ENCODE measurements around the gene SETD1B. TPM values are rescaled to one million over a fixed set of nuclear protein-coding genes. Genes with fewer than 3 reads are reported as not detected.

The SETD1B gene
- total and polyA plus RNA-seq, 2 experiments from 2014 or later: 2.0 to 2.7 TPM

DNA sequence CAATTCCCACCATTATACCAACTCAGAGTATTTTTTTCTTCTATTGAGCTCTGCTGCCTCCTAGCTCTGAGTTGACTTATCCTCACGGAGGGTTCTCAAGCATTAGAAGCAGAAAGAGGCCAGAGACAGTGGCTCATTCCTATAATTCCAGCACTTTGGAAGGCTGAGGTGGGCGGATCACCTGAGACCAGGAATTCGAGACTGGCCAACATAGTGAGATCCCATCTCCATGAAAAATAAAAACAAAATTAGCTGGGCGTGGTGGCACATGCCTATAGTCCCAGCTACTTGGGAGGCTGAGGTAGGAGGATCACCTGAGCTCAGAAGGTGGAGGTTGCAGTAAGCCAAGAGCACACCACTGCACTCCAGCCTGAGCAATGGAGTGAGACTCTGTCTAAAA lies 33.9 kb downstream of the SETD1B start:
- H3K4me3 ChIP-seq: no peak overlapping the region
- no peaks in the 10 kb centered on the region for H4K20me1 ChIP-seq (ENCODE audit: insufficient read depth)
- H3K4me2 ChIP-seq (ENCODE audit: unreplicated experiment): no peak overlapping the region
- no peak overlapping the region for H3K9ac ChIP-seq
- H3K9me3 ChIP-seq (ENCODE audit: low read depth): no peaks in the 10 kb centered on the region
- H2AFZ ChIP-seq: no peak overlapping the region
- H3F3A ChIP-seq (ENCODE audit: insufficient read depth): peaks cover 14% of the 10 kb centered on the region
- peak; percentile 27 for DNase-seq
- H3K36me3 ChIP-seq (ENCODE audit: low read depth): no peaks in the 10 kb centered on the region
- 77 to 79% methylated on average over 4 of the region's 4 CpGs for WGBS, 2 experiments (ENCODE audit: low coverage in 1 of 2, low lambda C conversion rate in 2 of 2, missing lambda C conversion rate in 2 of 2)
- H3K79me2 ChIP-seq (ENCODE audit: insufficient read depth): no peaks in the 10 kb centered on the region
- TF ChIP-seq EZH2phosphoT487 (IDR thresholded peaks at IDR 0.05; ENCODE audit: insufficient read depth, low read depth): no peak
- TF ChIP-seq EZH2 (IDR thresholded peaks at IDR 0.05; ENCODE audit: insufficient read depth, poor library complexity, severe bottlenecking): no peak
- no peak overlapping the region for H3K27ac ChIP-seq
- H3K27me3 ChIP-seq (replicated peaks; ENCODE audit: insufficient read depth): no peaks in the 10 kb centered on the region
- no peaks in the 10 kb centered on the region for H3K9me2 ChIP-seq (ENCODE audit: insufficient read depth)
- in situ Hi-C loops (cut with MboI): no loop called here
- H3K4me1 ChIP-seq (ENCODE audit: insufficient read depth): no peaks in the 10 kb centered on the region

GRCh38 chr12:121838126-121838525 lies 34.3 kb downstream of the SETD1B start:
- Histone ChIP-seq H3K4me1 (ENCODE audit: insufficient read depth) (no peaks in the 10 kb centered on the region), H3K36me3 (ENCODE audit: low read depth) (no peaks in the 10 kb centered on the region), H3K9me3 (ENCODE audit: low read depth) (no peaks in the 10 kb centered on the region), H3K27ac (no peak overlapping the region), H3K79me2 (ENCODE audit: insufficient read depth) (no peaks in the 10 kb centered on the region), H3K9ac (no peak overlapping the region), H3K4me3 (no peak overlapping the region), H3K9me2 (ENCODE audit: insufficient read depth) (no peaks in the 10 kb centered on the region), H2AFZ (no peak overlapping the region), H4K20me1 (ENCODE audit: insufficient read depth) (no peaks in the 10 kb centered on the region), H3K27me3 (replicated peaks; ENCODE audit: insufficient read depth) (no peaks in the 10 kb centered on the region), H3F3A (ENCODE audit: insufficient read depth) (peaks cover 9% of the 10 kb centered on the region), H3K4me2 (ENCODE audit: unreplicated experiment) (no peak overlapping the region)
- WGBS, 2 experiments (ENCODE audit: low coverage in 1 of 2, low lambda C conversion rate in 2 of 2, missing lambda C conversion rate in 2 of 2): 86 to 89% methylated on average over 5 of the region's 5 CpGs
- in situ Hi-C loops (cut with MboI): no loop called here
- DNase-seq: no peak
- TF ChIP-seq EZH2 (IDR thresholded peaks at IDR 0.05; ENCODE audit: insufficient read depth, poor library complexity, severe bottlenecking) (no peak), EZH2phosphoT487 (IDR thresholded peaks at IDR 0.05; ENCODE audit: insufficient read depth, low read depth) (no peak)

- Histone ChIP-seq H3K9me3 (ENCODE audit: low read depth) (no peaks in the 10 kb centered on the region), H3K9me2 (ENCODE audit: insufficient read depth) (no peaks in the 10 kb centered on the region), H3K36me3 (ENCODE audit: low read depth) (no peaks in the 10 kb centered on the region), H3K9ac (peak overlapping the region; percentile 60), H3K27me3 (replicated peaks; ENCODE audit: insufficient read depth) (no peaks in the 10 kb centered on the region), H3K4me1 (ENCODE audit: insufficient read depth) (no peaks in the 10 kb centered on the region), H3K27ac (no peak overlapping the region), H2AFZ (peak overlapping the region; percentile 93), H3K4me3 (peak overlapping the region; percentile 79), H4K20me1 (ENCODE audit: insufficient read depth) (no peaks in the 10 kb centered on the region), H3K4me2 (ENCODE audit: unreplicated experiment) (peak overlapping the region; percentile 79), H3F3A (ENCODE audit: insufficient read depth) (no peaks in the 10 kb centered on the region; the same call in 1 of the 2 replicates), H3K79me2 (ENCODE audit: insufficient read depth) (no peaks in the 10 kb centered on the region)
- in situ Hi-C loops (cut with MboI): no loop called here
- no peak for TF ChIP-seq EZH2phosphoT487 (IDR thresholded peaks at IDR 0.05; ENCODE audit: insufficient read depth, low read depth)
- TF ChIP-seq EZH2 (IDR thresholded peaks at IDR 0.05; ENCODE audit: insufficient read depth, poor library complexity, severe bottlenecking): no peak
- DNase-seq: peak; percentile 98
- WGBS, 2 experiments (ENCODE audit: low coverage in 1 of 2, low lambda C conversion rate in 2 of 2, missing lambda C conversion rate in 2 of 2): 11 to 12% methylated on average over 52 to 53 of the region's 53 CpGs
Observed at GRCh38 chr12:121839106-121839992, 35.5 kb downstream of the SETD1B start.

DNA sequence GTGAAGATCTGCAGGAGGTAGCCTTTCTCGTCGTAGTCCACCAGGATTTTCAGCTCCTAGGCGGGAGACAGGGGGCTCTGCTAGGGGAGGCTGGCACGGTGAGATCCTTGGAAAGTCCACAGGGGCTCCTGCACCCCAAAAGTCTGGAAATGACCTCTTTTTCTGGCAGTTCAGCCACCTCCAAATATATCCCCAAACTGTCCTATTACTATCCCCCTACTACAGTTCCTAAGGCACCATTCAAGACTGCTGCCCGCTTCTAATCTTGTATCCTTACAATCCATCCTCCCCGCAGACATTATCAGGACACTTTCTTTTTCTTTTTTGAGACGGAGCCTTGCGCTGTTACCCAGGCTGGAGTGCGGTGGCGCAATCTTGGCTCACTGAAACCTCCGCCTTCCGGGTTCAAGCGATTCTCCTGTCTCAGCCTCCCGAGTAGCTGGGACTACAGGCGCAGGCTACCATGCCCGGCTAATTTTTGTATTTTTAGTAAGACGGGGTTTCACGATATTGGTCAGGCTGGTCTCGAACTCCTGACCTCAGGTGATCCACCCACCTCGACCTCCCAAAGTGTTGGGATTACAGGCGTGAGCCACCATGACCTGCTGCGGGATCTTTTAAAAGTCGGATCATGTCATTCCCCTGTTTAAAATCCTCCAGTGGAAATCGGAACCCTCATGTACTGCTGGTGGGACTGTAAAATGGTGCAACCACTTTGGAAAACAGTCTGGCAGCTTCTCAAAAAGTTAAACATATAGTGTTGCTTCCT lies 36.4 kb downstream of the SETD1B start:
- TF ChIP-seq EZH2 (IDR thresholded peaks at IDR 0.05; ENCODE audit: insufficient read depth, poor library complexity, severe bottlenecking): no peak
- peak overlapping the region; percentile 79 for H3K4me3 ChIP-seq
- H3K9me3 ChIP-seq (ENCODE audit: low read depth): no peaks in the 10 kb centered on the region
- peak overlapping the region; percentile 93 for H2AFZ ChIP-seq
- 77 to 79% methylated on average over 24 of the region's 24 CpGs for WGBS, 2 experiments (ENCODE audit: low coverage in 1 of 2, low lambda C conversion rate in 2 of 2, missing lambda C conversion rate in 2 of 2)
- no peaks in the 10 kb centered on the region for H3K9me2 ChIP-seq (ENCODE audit: insufficient read depth)
- peak overlapping the region; percentile 60 for H3K9ac ChIP-seq
- H3K4me1 ChIP-seq (ENCODE audit: insufficient read depth): no peaks in the 10 kb centered on the region
- no peaks in the 10 kb centered on the region for H3K79me2 ChIP-seq (ENCODE audit: insufficient read depth)
- H3K27me3 ChIP-seq (replicated peaks; ENCODE audit: insufficient read depth): no peaks in the 10 kb centered on the region
- peak overlapping the region; percentile 79 for H3K4me2 ChIP-seq (ENCODE audit: unreplicated experiment)
- no peaks in the 10 kb centered on the region for H4K20me1 ChIP-seq (ENCODE audit: insufficient read depth)
- DNase-seq: no peak
- no peaks in the 10 kb centered on the region for H3K36me3 ChIP-seq (ENCODE audit: low read depth)
- H3K27ac ChIP-seq: no peak overlapping the region
- H3F3A ChIP-seq (ENCODE audit: insufficient read depth): no peaks in the 10 kb centered on the region; the same call in 1 of the 2 replicates
- in situ Hi-C loops (cut with MboI): no loop called here

Measured in GM23248 (cell line).